ENCODE measurements around the gene LTBP1.

Gene LTBP1

DNA sequence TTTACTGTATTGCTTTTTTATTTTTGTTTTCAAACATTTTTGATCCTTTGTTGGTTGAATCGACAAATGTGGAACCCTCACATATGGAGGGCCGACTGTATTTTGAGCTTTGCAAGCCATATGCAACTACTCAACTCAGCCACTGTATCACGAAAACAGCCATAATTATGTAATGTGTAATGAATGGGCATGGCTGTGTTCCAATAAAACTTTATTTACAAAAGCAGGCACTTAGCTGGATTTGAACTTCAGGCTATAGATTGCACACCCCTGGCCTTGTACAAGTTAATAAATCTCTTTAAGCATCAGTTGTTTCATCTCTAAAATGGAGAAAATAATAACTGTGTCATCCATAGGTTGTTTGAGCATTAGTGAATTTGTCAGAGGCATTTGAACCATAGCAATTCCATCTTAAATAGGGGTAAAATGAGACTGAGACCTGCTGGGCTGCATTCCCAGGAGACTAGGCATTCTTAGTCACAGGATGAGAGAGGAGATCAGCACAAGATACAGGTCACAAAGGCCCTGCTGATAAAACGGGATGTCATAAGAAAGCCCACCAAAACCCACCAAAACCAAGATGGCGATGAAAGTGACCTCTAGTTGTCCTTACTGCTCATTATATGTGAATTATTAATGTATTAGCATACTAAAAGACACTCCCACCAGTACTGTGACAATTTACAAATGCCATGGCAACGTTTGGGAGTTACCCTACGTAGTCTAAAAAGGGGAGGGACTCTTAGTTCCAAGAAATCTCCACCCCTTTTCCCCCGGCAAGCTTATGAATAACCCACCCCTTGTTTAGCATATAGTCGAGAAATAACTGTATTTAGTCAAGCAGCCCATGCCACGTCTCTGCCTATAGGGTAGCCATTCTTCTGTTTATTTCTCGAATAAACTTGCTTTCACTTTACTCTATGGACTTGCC is 13.7 kb upstream of the LTBP1 start:
- H3K4me3 ChIP-seq (ENCODE audit: low read depth, low read length): no peak overlapping the region
- H3K27me3 ChIP-seq (ENCODE audit: insufficient read depth, low read length): peaks cover 4% of the 10 kb centered on the region
- H3K36me3 ChIP-seq (ENCODE audit: insufficient read depth, low read length): no peaks in the 10 kb centered on the region
- no peaks in the 10 kb centered on the region for H3K4me1 ChIP-seq (ENCODE audit: control insufficient read depth, insufficient read depth, low read length, unreplicated experiment)
- no peak overlapping the region for H2AFZ ChIP-seq (ENCODE audit: low read length, unreplicated experiment)
- no peaks in the 10 kb centered on the region for H3K79me2 ChIP-seq (ENCODE audit: control insufficient read depth, insufficient read depth, low read length, unreplicated experiment)
- H3K27ac ChIP-seq (ENCODE audit: low read depth, low read length): no peak overlapping the region

GRCh38 chr2:32933756-32934095 is 13.0 kb upstream of the LTBP1 start:
- H3K27ac ChIP-seq (ENCODE audit: low read depth, low read length): no peak overlapping the region
- no peak overlapping the region for H2AFZ ChIP-seq (ENCODE audit: low read length, unreplicated experiment)
- no peaks in the 10 kb centered on the region for H3K36me3 ChIP-seq (ENCODE audit: insufficient read depth, low read length)
- H3K4me3 ChIP-seq (ENCODE audit: low read depth, low read length): no peak overlapping the region
- H3K4me1 ChIP-seq (ENCODE audit: control insufficient read depth, insufficient read depth, low read length, unreplicated experiment): no peaks in the 10 kb centered on the region
- H3K27me3 ChIP-seq (ENCODE audit: insufficient read depth, low read length): peaks cover 3% of the 10 kb centered on the region; the same call in 1 of the 2 replicates
- no peaks in the 10 kb centered on the region for H3K79me2 ChIP-seq (ENCODE audit: control insufficient read depth, insufficient read depth, low read length, unreplicated experiment)

DNA sequence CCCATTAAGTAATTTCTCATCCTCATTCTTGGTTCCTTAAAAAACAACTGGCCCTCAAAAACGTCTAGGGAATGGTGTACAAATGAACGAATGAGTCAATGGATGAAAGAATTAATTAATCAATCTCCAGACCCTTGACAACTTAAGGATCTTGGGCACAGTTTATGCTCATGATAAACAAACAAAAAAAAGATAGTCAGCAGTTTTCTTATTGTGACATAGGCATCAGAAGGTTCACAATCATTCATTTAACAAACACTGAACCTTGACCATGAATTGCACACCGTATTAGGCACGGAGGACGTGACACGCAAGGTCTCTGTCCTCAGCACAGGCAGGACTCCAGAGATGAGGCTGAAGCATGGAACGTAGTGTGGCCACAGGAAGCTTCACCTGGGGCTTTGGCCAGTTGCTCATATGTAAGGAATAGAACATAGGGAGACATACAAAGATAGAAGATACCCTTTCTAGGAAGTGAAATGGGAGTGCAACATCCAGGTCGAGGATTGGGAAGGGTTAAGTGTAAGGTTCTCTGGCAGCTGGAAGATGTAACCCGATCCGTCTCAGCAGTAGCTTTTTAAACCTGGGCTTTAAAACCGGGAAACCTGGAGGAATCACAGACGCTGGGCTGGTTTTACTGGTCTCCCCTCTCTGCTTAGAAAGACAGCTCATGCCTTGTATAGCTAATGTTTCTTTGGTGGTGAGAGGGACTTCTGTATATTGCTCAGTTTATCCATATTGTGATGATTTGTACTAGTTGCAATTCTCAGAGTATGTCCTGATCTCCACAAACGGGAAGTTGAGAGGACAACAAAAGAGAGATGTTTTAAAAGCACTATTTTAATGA is 8.9 kb upstream of the LTBP1 start:
- no peaks in the 10 kb centered on the region for H3K4me1 ChIP-seq (ENCODE audit: control insufficient read depth, insufficient read depth, low read length, unreplicated experiment)
- no peaks in the 10 kb centered on the region for H3K79me2 ChIP-seq (ENCODE audit: control insufficient read depth, insufficient read depth, low read length, unreplicated experiment)
- no peaks in the 10 kb centered on the region for H3K36me3 ChIP-seq (ENCODE audit: insufficient read depth, low read length)
- no peak overlapping the region for H2AFZ ChIP-seq (ENCODE audit: low read length, unreplicated experiment)
- H3K27me3 ChIP-seq (ENCODE audit: insufficient read depth, low read length): peaks cover 3% of the 10 kb centered on the region; the same call in 1 of the 2 replicates
- no peak overlapping the region for H3K4me3 ChIP-seq (ENCODE audit: low read depth, low read length)
- H3K27ac ChIP-seq (ENCODE audit: low read depth, low read length): no peak overlapping the region

DNA sequence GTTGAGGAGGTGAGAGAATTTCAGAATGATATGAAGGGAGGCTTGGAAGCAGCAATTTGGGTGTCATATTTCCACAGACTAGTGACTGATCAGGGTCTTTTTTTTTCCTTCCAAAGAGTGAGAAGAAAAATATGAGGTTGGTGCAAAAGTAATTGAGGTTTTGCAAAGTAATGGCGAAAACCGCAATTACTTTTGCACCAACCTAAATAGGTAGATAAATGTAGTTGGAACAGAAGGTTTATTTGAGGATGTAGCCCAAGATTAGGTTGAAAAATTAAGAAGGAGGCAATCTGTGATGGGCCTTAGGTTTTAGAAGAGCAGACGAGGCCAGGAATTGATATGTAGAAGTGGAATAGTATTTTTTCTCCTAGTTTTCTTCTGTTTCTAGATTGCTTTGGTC is 7.8 kb upstream of the LTBP1 start:
- H3K4me1 ChIP-seq (ENCODE audit: control insufficient read depth, insufficient read depth, low read length, unreplicated experiment): no peaks in the 10 kb centered on the region
- no peak overlapping the region for H3K4me3 ChIP-seq (ENCODE audit: low read depth, low read length)
- peaks cover 3% of the 10 kb centered on the region; the same call in 1 of the 2 replicates for H3K27me3 ChIP-seq (ENCODE audit: insufficient read depth, low read length)
- no peak overlapping the region for H2AFZ ChIP-seq (ENCODE audit: low read length, unreplicated experiment)
- no peaks in the 10 kb centered on the region for H3K79me2 ChIP-seq (ENCODE audit: control insufficient read depth, insufficient read depth, low read length, unreplicated experiment)
- H3K36me3 ChIP-seq (ENCODE audit: insufficient read depth, low read length): no peaks in the 10 kb centered on the region
- no peak overlapping the region for H3K27ac ChIP-seq (ENCODE audit: low read depth, low read length)

DNA sequence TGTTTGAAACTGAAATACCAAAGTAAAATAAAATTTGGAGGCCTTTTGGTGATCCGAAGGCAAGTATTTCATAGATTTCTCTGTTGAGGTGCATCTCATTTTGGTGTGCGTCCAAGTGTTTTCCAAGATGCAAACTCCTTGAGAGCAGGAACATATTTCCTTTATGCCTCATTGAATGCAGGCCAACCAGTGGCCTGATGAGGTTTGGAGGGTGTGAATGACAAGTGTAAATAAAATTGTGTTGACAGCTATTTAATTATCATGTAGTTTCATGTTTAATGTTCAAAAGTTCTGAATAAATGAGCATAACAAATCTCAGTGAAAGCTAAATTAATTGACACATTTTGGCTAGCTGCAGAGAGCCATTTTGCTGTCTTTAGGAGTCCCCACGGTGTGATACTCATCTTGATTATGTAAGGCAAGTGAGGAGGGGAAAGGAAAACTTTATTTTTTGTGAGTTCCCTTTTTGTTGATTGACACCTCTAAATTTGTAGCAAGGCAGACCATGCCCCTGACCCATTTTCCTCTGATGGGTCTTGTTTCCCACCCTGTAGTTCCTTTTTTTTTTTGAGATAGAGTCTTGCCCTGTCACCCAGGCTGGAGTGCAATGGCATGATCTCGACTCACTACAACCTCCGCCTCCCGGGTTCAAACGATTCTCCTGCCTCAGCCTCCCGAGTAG is 6.3 kb upstream of the LTBP1 start:
- Histone ChIP-seq H3K36me3 (ENCODE audit: insufficient read depth, low read length) (no peaks in the 10 kb centered on the region), H3K79me2 (ENCODE audit: control insufficient read depth, insufficient read depth, low read length, unreplicated experiment) (no peaks in the 10 kb centered on the region), H3K27ac (ENCODE audit: low read depth, low read length) (no peak overlapping the region), H3K27me3 (ENCODE audit: insufficient read depth, low read length) (peaks cover 3% of the 10 kb centered on the region; the same call in 1 of the 2 replicates), H3K4me3 (ENCODE audit: low read depth, low read length) (no peak overlapping the region), H3K4me1 (ENCODE audit: control insufficient read depth, insufficient read depth, low read length, unreplicated experiment) (no peaks in the 10 kb centered on the region), H2AFZ (ENCODE audit: low read length, unreplicated experiment) (no peak overlapping the region)

GRCh38 chr2:32941944-32942690 is 4.6 kb upstream of the LTBP1 start:
- no peaks in the 10 kb centered on the region for H3K36me3 ChIP-seq (ENCODE audit: insufficient read depth, low read length)
- H3K27me3 ChIP-seq (ENCODE audit: insufficient read depth, low read length): peaks cover 3% of the 10 kb centered on the region; the same call in 1 of the 2 replicates
- H3K27ac ChIP-seq (ENCODE audit: low read depth, low read length): no peak overlapping the region
- no peaks in the 10 kb centered on the region for H3K79me2 ChIP-seq (ENCODE audit: control insufficient read depth, insufficient read depth, low read length, unreplicated experiment)
- no peaks in the 10 kb centered on the region for H3K4me1 ChIP-seq (ENCODE audit: control insufficient read depth, insufficient read depth, low read length, unreplicated experiment)
- no peak overlapping the region for H2AFZ ChIP-seq (ENCODE audit: low read length, unreplicated experiment)
- H3K4me3 ChIP-seq (ENCODE audit: low read depth, low read length): no peak overlapping the region

GRCh38 chr2:32942793-32943485 is 3.8 kb upstream of the LTBP1 start:
- Histone ChIP-seq H3K79me2 (ENCODE audit: control insufficient read depth, insufficient read depth, low read length, unreplicated experiment) (no peaks in the 10 kb centered on the region), H3K27me3 (ENCODE audit: insufficient read depth, low read length) (peaks cover 3% of the 10 kb centered on the region; the same call in 1 of the 2 replicates), H3K36me3 (ENCODE audit: insufficient read depth, low read length) (no peaks in the 10 kb centered on the region), H3K4me3 (ENCODE audit: low read depth, low read length) (no peak overlapping the region), H3K27ac (ENCODE audit: low read depth, low read length) (no peak overlapping the region), H2AFZ (ENCODE audit: low read length, unreplicated experiment) (no peak overlapping the region), H3K4me1 (ENCODE audit: control insufficient read depth, insufficient read depth, low read length, unreplicated experiment) (no peaks in the 10 kb centered on the region)

DNA sequence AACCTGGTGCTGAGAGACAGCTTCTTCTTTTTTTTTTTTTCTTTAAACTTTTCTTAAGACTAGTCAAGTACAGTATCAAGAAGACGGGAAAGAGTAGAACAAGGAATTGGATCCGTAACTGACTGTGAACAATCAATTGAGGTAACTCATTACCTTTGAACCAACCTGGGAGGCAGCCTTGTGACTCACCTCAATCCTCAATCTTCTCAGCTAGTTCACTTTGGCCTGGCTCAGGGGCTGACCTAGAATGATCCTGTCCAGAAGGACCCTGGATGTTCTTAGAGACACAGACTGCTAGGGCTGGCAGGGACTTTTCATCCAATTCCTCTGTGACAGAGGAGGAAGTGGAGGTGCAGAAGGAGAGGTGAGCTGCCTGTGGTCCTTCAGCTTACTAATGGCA is 1.5 kb upstream of the LTBP1 start:
- H3K27ac ChIP-seq (ENCODE audit: low read depth, low read length): no peak overlapping the region
- H3K4me3 ChIP-seq (ENCODE audit: low read depth, low read length): no peak overlapping the region
- H3K79me2 ChIP-seq (ENCODE audit: control insufficient read depth, insufficient read depth, low read length, unreplicated experiment): no peaks in the 10 kb centered on the region
- peaks cover 10% of the 10 kb centered on the region; the same call in 1 of the 2 replicates for H3K27me3 ChIP-seq (ENCODE audit: insufficient read depth, low read length)
- no peak overlapping the region for H2AFZ ChIP-seq (ENCODE audit: low read length, unreplicated experiment)
- H3K4me1 ChIP-seq (ENCODE audit: control insufficient read depth, insufficient read depth, low read length, unreplicated experiment): no peaks in the 10 kb centered on the region
- H3K36me3 ChIP-seq (ENCODE audit: insufficient read depth, low read length): no peaks in the 10 kb centered on the region

GRCh38 chr2:32947076-32947483 is 327 bp downstream of the LTBP1 start:
- H3K27ac ChIP-seq (ENCODE audit: low read depth, low read length): no peak overlapping the region
- peaks cover 10% of the 10 kb centered on the region; the same call in 1 of the 2 replicates for H3K27me3 ChIP-seq (ENCODE audit: insufficient read depth, low read length)
- no peaks in the 10 kb centered on the region for H3K79me2 ChIP-seq (ENCODE audit: control insufficient read depth, insufficient read depth, low read length, unreplicated experiment)
- H3K36me3 ChIP-seq (ENCODE audit: insufficient read depth, low read length): no peaks in the 10 kb centered on the region
- H3K4me3 ChIP-seq (ENCODE audit: low read depth, low read length): peak overlapping the region; percentile 88
- H3K4me1 ChIP-seq (ENCODE audit: control insufficient read depth, insufficient read depth, low read length, unreplicated experiment): no peaks in the 10 kb centered on the region
- H2AFZ ChIP-seq (ENCODE audit: low read length, unreplicated experiment): peak overlapping the region; percentile 80
